NCI-H1694 treated with DMSO at 0.1 percent for 48 hours (cell line): ENCODE results near the gene WDR6.

Experiments used
- DNase-seq: peaks from one replicate; lab custom pipeline; 2025; lab: John Stamatoyannopoulos, UW

The WDR6 gene

GRCh38 chr3:49030321-49030720 is 23.1 kb downstream of the WDR6 start:
- DNase-seq: no peak

GRCh38 chr3:49032646-49033304 is 25.6 kb downstream of the WDR6 start:
- no peak for DNase-seq

- DNase-seq: no peak
Observed at GRCh38 chr3:49034650-49035049, 27.5 kb downstream of the WDR6 start.

GRCh38 chr3:49035281-49035680 is 28.1 kb downstream of the WDR6 start:
- no peak for DNase-seq

- no peak for DNase-seq
Observed at GRCh38 chr3:49053543-49053942, 46.4 kb downstream of the WDR6 start.

- no peak for DNase-seq
Observed at GRCh38 chr3:49054344-49054862, 47.2 kb downstream of the WDR6 start.

- no peak for DNase-seq
Observed at GRCh38 chr3:49057268-49057667, 50.1 kb downstream of the WDR6 start.

GRCh38 chr3:49058011-49058410 is 50.8 kb downstream of the WDR6 start:
- no peak for DNase-seq
